GM21360 (cell line): ENCODE results near the gene L1TD1.
"Not testable (repeated sequence)": the region's sequence is repeated elsewhere in the genome, so short reads cannot be mapped to it uniquely, and the experiment has no call there.

Source experiments
- ATAC-seq: cut with Tn5 transposase; IDR thresholded peaks from one replicate; pipeline ENCODE4 v1.9.1; 2021; ENCODE audit warnings: mild to moderate bottlenecking, moderate library complexity; ENCODE audit not compliant: unreplicated experiment

Gene L1TD1

DNA sequence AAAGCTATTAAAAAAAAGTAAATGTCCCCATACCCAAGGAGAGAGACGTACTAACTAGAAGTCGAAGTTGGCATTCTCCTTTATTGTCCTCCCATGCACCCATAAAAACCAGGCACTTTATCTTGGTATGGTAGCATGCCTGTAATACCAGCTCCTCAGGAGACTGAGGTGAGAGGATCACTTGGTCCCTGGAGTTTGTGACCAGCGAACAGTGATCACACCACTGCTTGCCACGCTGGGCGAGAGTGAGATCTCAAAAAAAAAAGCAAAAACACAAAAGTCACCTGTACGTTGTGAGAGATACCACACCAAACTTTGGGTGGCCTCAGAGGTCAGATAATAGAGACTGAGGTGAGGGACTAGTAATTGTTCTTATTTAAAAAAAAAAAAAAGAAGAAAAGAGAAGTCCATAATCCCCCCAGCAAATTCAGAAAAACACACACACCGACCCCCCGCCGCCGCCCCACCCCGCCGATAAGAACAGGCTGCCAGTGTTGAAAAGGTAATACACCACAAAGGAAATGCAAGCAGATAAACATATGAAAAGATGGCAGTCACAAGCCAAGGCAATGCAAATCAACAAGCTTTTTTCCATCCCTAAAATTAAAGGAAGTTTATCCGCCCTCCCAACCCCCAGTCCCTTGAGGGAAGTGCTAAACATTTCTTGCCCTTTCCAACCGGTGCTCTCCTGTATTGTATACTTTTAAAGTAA, 3.6 kb downstream of the L1TD1 start:
- no peak for ATAC-seq

DNA sequence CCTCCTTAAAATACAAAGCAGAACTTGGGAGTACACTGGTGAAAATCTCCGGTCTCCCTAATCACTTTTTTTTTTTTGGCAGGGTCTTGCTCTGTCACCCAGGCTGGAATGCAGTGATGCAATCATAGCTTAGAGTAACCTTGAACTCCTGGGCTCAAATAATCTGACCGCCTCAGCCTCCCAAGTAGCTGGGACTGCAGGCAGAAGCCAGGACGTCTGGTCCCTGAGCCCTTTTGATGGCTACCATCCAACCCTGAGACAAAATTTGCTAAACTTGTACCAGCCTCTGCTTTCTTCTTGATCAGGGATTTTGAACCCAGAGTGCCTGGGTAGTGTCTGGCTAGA, 4.1 kb downstream of the L1TD1 start:
- no peak for ATAC-seq

DNA sequence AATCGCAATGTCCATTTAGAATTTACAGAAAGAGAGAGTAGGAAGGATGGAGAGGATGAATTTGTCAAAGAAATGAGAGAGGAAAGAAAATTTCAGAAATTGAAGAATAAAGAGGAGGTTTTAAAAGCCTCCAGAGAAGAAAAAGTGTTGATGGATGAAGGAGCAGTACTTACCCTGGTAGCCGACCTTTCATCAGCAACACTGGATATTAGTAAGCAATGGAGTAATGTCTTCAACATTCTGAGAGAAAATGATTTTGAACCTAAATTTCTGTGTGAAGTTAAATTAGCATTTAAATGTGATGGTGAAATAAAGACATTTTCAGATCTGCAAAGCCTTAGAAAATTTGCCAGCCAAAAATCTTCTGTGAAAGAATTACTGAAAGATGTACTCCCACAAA, 12.5 kb downstream of the L1TD1 start:
- ATAC-seq = no peak

DNA sequence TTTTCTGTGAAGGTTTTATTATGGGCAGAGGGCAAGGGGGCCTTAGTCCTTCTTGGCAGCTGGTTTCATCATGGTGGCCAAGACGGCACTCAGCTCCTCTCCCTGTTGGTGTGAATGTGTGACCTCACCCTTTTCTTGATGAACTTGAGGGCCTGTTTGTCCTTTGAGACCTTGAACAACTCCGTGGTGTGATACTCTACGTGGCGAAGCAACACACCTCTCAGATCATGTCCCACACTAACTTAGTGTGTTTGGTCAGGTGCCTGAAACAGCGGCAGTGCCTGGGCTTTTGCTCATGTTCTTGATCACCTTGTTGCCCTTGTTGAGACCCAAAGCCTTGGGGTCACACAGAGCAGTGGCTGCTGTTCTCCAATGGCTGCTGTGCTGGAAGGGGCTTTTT, 13.4 kb downstream of the L1TD1 start:
- ATAC-seq = no peak

DNA sequence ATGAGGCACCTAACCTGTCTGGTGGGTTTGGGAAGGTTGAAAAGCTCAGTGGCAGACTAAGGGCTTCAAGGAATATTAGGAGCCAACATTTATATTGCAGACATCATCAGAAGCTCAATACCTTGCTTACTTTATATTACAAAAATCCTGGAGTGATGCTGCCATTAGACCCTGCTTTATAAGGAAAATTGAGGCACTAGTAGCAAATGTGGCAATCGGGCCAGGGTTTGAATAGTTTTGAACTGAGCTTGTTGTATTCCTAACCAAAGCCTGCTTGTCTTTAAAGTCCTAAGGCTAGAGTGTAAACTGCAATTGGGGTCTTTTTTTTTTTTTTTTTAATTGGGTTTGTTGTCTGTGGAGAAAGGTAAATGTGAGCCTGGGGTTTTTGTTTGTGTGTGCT, 14.3 kb downstream of the L1TD1 start:
- no peak for ATAC-seq

DNA sequence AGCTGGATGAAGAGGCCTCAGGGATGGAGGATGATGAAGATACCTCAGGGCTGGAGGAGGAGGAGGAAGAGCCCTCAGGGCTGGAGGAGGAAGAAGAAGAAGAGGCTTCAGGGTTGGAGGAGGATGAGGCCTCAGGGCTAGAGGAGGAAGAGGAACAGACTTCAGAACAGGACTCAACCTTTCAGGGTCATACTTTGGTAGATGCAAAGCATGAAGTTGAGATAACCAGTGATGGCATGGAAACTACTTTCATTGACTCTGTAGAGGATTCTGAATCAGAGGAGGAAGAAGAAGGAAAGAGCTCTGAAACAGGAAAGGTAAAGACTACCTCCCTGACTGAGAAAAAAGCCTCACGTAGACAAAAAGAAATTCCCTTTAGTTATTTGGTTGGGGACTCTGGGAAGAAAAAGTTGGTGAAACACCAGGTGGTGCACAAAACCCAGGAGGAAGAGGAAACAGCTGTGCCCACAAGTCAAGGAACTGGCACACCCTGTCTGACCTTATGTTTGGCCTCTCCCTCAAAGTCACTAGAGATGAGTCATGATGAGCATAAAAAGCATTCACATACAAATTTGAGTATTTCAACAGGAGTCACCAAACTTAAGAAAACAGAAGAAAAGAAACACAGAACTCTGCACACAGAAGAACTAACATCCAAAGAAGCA, 15.4 kb downstream of the L1TD1 start:
- ATAC-seq = no peak

DNA sequence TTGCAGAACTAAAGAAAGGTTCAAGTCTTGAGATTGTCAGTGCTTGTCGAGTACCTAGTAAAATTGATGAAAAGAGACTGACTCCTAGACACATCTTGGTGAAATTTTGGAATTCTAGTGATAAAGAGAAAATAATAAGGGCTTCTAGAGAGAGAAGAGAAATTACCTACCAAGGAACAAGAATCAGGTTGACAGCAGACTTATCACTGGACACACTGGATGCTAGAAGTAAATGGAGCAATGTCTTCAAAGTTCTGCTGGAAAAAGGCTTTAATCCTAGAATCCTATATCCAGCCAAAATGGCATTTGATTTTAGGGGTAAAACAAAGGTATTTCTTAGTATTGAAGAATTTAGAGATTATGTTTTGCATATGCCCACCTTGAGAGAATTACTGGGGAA, 16.3 kb downstream of the L1TD1 start:
- no peak for ATAC-seq

DNA sequence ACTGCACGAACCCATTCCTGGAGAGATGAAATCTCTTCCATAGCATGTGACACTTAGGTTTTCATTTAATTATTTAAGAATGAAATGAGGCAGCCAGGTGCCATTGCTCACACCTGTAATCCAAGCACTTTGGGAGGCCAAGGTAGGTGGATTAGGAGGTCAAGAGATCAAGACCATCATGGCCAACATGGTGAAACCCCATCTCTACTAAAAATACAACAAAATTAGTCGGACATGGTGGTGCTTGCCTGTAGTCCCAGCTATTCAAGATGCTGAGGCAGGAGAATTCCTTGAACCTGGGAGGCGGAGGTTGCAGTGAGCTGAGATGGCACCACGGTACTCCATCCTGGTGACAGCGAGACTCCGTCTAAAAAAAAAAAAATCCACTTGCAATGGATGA, 17.8 kb downstream of the L1TD1 start:
- no peak for ATAC-seq

DNA sequence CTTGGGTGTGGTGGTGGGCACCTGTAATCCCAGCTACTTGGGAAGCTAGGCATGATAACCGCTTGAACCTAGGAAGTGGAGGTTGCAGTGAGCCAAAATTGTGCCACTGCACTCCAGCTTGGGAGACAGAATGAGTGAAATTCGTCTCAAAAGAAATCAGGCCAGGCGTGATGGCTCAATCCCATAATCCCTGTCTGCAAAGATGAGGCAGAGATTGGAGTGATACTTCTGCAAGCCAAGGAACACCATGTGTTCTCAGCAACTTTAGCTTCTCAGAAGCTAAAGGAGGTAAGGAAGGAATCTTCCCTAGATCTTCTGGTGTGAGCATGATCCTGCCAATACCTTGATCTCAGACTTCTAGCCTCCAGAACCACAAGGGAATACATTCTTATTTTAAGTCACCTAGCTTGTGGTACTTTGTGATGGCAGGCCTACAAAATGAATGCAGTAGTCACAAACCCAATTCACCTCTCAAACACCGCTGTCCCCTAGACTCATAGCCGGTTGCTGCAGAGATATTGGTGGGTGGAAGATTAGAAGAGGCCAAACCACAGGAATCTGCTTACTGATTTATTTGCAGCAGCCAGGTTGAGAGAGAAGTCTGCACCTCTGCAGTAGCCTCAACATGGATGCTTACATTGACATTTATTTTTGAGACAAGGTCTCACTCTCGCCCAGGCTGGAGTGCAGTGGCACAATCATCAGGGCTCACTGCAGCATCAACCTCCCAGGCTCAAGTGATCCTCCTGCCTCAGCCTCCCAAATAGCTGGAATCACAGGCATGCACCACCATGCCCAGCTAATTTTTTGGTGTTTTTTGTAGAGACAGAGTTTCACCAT, 18.6 kb downstream of the L1TD1 start:
- ATAC-seq = no peak

DNA sequence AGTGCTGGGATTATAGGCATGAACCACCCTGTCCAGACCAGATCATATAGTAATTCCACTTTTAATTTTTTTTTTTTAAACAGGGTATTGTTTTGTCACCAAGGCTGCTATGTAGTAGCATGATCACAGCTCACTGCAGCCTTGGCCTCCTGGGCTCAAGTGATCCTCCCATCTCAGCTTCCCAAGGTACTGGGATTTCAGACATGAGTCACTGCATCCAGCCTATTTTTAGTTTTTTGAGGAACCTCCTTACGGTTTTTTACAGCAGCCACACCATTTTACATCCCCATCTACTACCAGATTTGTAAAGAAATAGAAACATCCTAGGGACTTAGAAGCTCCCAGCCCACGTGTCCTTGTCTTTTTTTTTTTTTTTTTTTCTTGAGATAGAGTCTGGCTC, 24.0 kb downstream of the L1TD1 start:
- no peak for ATAC-seq

DNA sequence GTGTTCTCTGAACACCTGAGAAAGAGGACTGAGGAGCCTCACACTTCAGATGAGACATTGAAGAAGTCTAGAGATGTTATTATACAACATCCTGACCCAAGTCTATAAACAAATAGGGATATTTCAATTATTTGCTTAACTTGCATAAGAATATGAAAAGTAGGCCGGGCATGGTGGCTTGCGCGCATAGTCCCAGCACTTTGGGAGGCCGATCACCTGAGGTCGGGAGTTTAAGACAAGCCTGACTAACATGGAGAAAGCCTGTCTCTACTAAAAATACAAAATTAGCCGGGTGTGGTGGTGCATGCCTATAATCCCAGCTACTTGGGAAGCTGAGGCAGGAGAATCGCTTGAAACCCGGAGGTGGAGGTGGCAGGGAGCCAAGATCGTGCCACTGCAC, 25.8 kb downstream of the L1TD1 start:
- ATAC-seq = not testable (repeated sequence)

DNA sequence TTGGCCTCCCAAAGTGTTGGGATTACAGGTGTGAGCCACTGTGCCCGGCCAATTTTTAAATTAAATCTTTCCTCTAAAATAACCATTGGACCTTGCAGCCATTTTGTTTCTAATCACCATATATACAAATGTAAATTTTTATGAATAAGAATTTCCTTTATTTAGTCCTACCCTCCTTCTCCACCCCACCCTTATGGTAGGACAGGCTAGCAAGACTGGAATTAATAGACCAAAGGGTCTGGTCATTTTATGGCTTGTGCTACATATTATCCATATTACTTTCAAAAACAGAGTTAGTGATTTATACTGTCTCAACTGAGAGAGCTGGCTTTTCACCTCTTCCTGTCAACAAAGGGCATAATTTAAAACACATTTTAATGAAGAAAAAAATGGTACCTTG, 26.5 kb downstream of the L1TD1 start:
- no peak for ATAC-seq

DNA sequence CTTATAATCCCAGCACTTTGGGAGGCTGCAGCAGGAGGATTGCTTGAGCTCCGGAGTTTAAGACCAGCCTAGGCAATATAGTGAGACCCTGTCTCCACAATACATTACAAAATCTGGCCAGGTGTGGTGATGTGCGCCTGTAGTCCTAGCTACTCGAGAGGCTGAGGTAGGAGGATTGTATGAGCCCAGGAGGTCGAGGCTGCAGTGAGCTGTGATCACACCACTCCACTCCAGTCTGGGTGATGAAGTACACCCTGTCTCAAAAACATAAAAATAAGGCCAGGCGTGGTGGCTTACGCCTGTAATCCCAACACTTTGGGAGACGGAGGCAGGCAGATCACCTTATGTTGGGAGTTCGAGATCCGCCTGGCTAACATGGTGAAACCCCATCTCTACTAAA, 27.7 kb downstream of the L1TD1 start:
- no peak for ATAC-seq

DNA sequence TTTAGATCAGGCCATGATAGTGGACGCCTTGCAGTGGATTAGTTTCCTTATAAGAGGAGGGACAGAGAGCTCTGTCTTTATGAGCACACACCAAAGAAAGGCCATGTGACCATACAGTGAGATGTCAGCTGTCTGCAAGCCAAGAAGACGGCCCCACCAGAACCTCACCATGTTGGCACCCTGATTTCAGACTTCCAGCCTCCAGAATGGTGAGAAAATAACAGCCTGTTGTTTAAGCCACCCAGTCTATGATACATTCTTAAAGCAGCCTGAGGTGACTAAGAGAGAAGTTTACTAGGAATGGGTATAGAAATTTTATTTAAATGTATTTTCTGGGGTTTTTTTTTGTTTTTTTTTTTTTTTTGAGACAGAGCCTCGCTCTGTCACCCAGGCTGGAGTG, 29.5 kb downstream of the L1TD1 start:
- ATAC-seq = no peak

DNA sequence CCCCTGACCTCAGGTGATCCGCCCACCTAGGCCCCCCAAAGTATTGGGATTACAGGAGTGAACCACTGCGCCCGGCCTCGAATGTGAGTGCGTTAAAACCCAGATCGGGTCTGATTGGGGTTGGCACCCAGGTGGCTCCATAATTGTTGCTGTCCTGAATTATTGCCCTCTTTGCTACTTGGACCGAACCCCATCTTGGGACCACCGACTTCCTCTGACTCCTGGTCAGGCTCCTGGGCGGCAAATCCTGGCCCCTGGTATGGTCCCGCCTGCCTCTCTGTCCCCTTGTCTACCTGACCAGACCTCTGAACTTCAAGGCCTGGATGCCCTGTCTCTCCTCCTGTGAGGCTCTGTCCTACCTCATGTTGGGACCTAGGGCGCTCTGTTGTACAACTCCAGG, 32.8 kb downstream of the L1TD1 start:
- ATAC-seq = no peak

DNA sequence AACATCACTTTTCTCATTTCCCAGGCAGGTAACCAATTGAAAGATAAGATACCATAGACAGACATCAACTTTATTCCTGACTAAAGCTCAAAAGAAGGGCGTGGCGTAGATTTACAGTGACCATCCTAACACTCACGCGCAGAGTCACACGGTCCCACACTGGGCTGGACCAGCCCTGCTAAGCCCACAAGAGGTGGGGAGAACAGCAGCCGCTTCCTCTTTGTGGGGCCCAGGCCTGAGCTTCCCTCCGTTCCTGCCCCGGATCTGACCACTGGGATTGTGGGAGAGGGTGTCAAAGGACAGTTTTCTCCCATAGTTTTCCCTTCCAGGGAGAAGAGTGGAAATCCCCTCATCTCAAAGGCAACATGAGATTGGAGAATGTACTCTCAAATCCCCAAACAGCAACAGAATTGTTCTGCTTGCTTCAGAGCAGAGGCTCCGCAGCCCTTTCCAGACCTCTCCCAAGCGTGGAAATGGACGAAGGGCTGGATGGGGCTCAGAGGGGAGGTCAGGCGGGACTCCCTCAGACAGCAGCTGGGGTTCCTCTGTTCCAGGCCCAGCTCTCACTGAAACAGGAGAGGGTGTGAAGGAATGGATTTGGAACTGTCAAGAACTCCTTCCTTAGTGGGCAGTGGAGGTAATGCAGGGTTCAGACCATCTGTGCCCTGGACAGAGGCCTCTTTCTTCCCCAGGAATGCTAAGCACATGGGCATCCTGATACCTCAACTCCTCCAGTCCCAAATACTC, 33.7 kb downstream of the L1TD1 start:
- no peak for ATAC-seq

DNA sequence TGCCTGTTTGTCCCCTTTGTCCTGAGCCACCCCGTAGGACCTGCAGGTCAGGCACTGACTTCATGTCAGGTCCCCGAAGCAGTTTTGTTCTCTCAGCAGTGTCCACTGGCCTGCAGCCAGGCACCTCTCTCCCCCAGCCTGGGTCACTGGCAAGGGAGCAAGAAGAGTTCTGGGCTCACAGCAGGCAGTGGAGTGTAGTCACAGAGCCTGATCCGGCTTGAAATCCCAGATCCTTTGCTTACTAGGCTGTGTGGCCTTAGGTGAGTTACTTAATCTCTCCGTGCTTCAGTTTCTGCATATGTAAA, 34.2 kb downstream of the L1TD1 start:
- ATAC-seq = no peak

DNA sequence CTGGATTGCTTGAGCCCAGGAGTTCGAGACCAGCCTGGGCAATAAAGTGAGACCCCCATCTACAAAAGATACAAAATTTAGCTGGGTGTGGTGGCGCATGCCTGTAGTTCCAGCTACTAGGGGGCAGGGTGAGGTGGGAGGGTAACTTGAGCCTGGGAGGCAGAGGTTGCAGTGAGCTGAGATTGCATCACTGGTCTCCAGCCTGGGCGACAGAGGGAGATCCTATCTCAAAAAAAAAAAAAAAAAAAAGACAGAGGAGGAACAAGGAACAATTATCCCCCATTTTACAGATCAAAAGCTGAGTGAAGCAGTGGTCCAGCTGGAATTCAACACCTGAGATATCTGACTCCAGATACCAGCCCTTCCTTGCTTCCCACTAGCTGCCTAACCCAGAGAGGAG, 34.8 kb downstream of the L1TD1 start:
- no peak for ATAC-seq

DNA sequence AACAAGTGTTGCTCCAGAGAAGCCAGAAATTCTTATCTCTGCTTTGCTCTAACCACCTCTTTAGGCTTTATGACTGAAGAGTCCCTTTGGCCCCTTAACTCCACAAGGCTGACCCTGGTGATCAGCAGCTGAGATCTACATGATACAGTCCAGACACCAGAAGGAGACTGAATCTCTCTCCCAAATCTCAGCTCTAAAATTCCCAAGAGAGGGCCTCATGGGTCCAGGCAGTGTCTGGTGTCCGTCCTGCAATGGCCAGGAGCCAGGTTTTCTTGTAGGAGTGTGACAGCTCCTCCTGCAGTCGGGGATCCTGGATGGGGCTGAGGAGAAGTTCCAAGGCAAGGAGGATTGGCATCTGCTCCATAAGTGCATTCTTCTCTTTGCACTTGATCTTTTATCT, 35.3 kb downstream of the L1TD1 start:
- ATAC-seq = no peak

DNA sequence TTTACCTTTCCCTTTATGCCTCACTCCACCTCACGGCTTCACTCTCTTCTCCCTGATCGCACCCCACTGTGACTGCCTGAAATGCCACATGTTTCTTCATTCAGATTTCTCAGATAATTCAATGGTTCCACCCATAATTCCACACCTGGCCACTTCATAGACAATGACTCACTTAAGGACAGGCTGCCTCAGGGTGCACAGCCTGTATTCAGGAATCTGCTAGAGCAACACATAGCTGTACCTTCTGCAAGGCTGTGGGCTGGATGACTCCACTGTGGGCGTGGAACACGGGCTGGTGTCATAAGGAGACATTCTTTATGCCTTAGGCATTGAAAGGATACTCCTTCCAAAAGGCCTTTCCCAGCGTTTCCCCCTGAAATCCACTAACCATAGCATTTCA, 36.1 kb downstream of the L1TD1 start:
- no peak for ATAC-seq

DNA sequence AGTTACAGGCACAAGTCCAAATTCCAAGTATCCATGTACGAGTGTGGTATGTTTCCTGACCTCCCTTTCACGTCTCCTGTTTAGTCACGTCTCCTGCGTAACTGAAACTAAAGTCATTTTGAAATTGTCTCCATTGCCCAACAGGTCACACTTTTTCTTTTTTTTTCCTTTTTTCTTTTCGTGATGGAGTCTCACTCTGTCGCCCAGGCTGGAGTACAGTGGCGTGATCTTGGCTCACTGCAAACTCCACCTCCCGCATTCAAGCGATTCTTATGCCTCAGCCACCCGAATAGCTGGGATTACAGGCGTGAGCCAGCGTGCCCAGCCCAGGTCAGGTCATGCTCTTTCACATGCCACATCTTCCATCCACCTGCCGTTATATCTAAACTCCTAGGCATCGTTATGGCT, 38.2 kb downstream of the L1TD1 start:
- ATAC-seq = no peak
